Measurements from ENCODE around the gene SYCP1. TPM values are rescaled to one million over a fixed set of nuclear protein-coding genes. Genes with fewer than 3 reads are reported as not detected.
A peak's percentile ranks its signal among the peaks of the same experiment; 100 is the strongest.
"Not testable (repeated sequence)": the region's sequence is repeated elsewhere in the genome, so short reads cannot be mapped to it uniquely, and the experiment has no call there.

The SYCP1 gene, protein sequence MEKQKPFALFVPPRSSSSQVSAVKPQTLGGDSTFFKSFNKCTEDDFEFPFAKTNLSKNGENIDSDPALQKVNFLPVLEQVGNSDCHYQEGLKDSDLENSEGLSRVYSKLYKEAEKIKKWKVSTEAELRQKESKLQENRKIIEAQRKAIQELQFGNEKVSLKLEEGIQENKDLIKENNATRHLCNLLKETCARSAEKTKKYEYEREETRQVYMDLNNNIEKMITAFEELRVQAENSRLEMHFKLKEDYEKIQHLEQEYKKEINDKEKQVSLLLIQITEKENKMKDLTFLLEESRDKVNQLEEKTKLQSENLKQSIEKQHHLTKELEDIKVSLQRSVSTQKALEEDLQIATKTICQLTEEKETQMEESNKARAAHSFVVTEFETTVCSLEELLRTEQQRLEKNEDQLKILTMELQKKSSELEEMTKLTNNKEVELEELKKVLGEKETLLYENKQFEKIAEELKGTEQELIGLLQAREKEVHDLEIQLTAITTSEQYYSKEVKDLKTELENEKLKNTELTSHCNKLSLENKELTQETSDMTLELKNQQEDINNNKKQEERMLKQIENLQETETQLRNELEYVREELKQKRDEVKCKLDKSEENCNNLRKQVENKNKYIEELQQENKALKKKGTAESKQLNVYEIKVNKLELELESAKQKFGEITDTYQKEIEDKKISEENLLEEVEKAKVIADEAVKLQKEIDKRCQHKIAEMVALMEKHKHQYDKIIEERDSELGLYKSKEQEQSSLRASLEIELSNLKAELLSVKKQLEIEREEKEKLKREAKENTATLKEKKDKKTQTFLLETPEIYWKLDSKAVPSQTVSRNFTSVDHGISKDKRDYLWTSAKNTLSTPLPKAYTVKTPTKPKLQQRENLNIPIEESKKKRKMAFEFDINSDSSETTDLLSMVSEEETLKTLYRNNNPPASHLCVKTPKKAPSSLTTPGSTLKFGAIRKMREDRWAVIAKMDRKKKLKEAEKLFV
- not detected for total RNA-seq
- not detected for polyA plus RNA-seq
- long read RNA-seq, donor 1 = 0 reads
- long read RNA-seq, donor 2 = 0 reads
- long read RNA-seq, donor 3 = 0 reads
- long read RNA-seq, donor 4 = 0 reads

DNA sequence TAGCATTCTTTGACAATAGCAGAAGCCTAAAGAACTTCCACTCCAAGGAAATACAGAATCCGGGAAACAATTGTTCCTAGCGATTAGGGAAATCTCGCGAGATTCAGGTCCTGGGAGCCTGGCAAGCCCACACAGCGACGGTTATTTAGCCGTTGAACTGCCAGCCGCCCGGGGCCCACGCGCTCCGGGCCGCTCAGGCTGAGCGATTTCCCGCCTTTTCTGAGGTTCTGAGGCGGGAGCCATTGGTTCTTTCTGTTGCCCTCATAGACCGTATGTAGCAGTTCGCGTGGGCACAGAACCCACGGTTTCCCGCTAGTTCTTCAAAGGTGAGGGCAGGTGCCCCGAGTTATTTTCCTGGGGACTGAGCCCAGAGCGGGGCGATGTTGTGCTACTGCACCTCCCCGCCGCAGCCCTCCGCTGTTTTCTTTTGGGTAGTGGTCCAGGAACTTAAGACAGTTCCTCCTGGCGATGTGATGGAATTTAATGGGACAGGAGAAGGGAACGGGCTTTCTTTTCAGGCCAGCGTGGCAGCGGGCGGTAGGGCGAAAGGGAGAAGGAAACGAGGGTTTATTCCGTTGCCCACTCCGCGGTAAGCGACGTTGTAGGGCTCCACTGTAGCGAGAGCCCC is at the start of gene SYCP1:
TSS of gene SYCP1 (plus strand) at position 171 of the 628 bp plus-strand sequence. CDS start 602 bp downstream, outside the sequence.
- peak within 1 kb of the TSS; percentile 11 for H3K4me3 ChIP-seq (ENCODE audit: low read length)

DNA sequence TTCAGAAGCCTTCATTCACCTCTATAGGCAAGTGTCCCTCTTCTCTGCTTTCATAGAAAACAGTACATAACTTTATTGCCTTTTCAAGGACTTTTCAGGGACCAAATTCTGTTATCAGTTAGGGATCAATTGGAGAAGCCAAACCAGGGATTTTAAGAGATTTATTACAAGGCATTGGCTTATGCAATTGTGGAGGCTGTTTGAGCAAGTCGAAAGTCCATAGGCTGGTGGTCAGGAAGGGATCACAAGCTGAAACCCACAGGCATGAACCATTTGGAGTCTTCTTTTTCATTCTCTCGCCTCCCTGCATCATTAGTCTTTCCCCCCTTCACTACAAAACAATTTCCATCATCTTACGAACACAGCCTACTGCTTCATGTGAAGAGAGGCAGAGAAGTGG is 34.8 kb upstream of the SYCP1 start:
- WGBS = 67% methylated on average over 3 of the region's 3 CpGs
- no peak for ATAC-seq
- no peaks in the 10 kb centered on the region for H3K27me3 ChIP-seq (ENCODE audit: control insufficient read depth, insufficient read depth)

More for the DNA sequence above, at the start of gene SYCP1:
- DNase-seq (no peak), ATAC-seq (no peak)
- intact Hi-C loops (cut with DNase I) = no loop called here
- H3K27ac ChIP-seq (ENCODE audit: low read length) = no peak within 1 kb of the TSS
- H3K27me3 ChIP-seq (ENCODE audit: control insufficient read depth, insufficient read depth) = no peaks in the 10 kb centered on the region
- H3K9me3 ChIP-seq (ENCODE audit: control insufficient read depth, low read length) = no peaks in the 10 kb centered on the region
- 24% methylated on average over 40 of the region's 40 CpGs for WGBS
- H3K4me1 ChIP-seq (ENCODE audit: control insufficient read depth, insufficient read depth, low read length) = no peaks in the 10 kb centered on the region

DNA sequence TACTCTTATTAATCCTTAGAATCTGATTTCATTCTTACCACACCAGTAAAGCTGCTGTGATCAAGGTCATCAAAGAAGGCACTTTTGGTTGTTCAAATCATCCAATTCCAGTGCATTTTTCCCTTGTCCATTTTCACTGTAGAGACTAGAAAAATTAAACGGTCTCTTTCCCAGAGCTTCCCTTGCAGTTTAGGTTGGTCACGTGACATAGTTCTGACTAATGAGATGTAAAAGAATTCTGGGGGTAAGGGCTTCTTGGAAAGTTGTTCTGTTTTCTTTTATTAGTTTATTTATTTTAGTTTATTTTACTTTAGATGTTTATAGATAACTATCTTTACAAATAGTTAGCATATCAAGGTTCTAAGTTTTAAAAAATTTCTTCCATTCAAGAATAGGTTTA is 34.3 kb upstream of the SYCP1 start:
- Histone ChIP-seq H3K27ac (ENCODE audit: low read length) (no peak overlapping the region), H3K27me3 (ENCODE audit: control insufficient read depth, insufficient read depth) (no peaks in the 10 kb centered on the region), H3K4me1 (ENCODE audit: control insufficient read depth, insufficient read depth, low read length) (no peaks in the 10 kb centered on the region), H3K4me3 (ENCODE audit: low read length) (no peak overlapping the region), H3K9me3 (ENCODE audit: control insufficient read depth, low read length) (no peaks in the 10 kb centered on the region)
- WGBS = 84% methylated on average over 2 of the region's 2 CpGs
- no peak for DNase-seq
- no peak for ATAC-seq
- intact Hi-C loops (cut with DNase I) = no loop called here

More for the DNA sequence above, 34.8 kb upstream of the SYCP1 start:
- DNase-seq = no peak
- Histone ChIP-seq H3K4me1 (ENCODE audit: control insufficient read depth, insufficient read depth, low read length) (no peaks in the 10 kb centered on the region), H3K9me3 (ENCODE audit: control insufficient read depth, low read length) (no peaks in the 10 kb centered on the region), H3K27ac (ENCODE audit: low read length) (no peak overlapping the region), H3K4me3 (ENCODE audit: low read length) (no peak overlapping the region)
- intact Hi-C loops (cut with DNase I) = no loop called here

DNA sequence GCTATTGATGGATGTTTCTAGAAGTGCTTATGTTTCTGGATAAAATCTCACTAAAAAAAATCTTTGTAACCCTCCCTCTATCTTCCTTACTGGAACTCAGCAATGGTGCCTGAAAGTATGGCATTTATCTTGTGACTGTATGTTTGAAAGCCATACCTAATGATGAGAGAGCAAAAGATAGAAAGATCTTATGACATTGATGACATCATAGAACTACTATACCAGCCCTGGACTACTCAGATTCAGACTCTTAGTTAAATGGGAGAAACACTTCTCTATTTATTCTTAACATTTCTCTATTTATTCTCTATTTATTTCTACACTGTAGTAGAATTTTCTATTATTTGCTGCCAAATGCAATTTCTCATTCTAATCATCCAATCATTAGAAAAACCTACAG is 32.7 kb upstream of the SYCP1 start:
- intact Hi-C loops (cut with DNase I) = no loop called here
- H3K9me3 ChIP-seq (ENCODE audit: control insufficient read depth, low read length) = no peaks in the 10 kb centered on the region

DNA sequence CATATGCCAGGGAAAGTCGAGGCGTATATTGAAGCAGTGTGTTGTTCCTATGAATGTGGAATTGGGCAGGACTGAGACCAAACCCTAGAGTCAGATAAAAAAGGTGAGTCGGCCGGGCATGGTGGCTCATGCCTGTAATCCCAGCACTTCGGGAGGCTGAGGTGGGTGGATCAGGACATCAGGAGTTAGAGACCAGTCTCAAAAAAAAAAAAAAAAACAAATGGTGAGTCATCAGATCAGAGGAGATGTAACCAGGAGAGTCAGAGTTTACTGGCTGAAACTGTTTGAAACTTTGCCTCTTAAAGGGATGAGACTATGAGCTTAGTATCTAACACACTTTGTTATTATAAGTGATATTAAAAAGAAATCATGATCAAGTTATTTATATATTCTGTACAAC is 26.4 kb upstream of the SYCP1 start:
- ATAC-seq (no peak), DNase-seq (no peak)
- H3K9me3 ChIP-seq (ENCODE audit: control insufficient read depth, low read length) = no peaks in the 10 kb centered on the region
- intact Hi-C loops (cut with DNase I) = no loop called here
- H3K27ac ChIP-seq (ENCODE audit: low read length) = no peak overlapping the region
- no peaks in the 10 kb centered on the region for H3K27me3 ChIP-seq (ENCODE audit: control insufficient read depth, insufficient read depth)
- H3K4me1 ChIP-seq (ENCODE audit: control insufficient read depth, insufficient read depth, low read length) = no peaks in the 10 kb centered on the region
- H3K4me3 ChIP-seq (ENCODE audit: low read length) = no peak overlapping the region
- WGBS = 82% methylated on average over 5 of the region's 5 CpGs

More for the DNA sequence above, 32.7 kb upstream of the SYCP1 start:
- DNase-seq (no peak), ATAC-seq (no peak)
- H3K27ac ChIP-seq (ENCODE audit: low read length) = no peak overlapping the region
- H3K4me1 ChIP-seq (ENCODE audit: control insufficient read depth, insufficient read depth, low read length) = no peaks in the 10 kb centered on the region
- no peaks in the 10 kb centered on the region for H3K27me3 ChIP-seq (ENCODE audit: control insufficient read depth, insufficient read depth)
- H3K4me3 ChIP-seq (ENCODE audit: low read length) = no peak overlapping the region

DNA sequence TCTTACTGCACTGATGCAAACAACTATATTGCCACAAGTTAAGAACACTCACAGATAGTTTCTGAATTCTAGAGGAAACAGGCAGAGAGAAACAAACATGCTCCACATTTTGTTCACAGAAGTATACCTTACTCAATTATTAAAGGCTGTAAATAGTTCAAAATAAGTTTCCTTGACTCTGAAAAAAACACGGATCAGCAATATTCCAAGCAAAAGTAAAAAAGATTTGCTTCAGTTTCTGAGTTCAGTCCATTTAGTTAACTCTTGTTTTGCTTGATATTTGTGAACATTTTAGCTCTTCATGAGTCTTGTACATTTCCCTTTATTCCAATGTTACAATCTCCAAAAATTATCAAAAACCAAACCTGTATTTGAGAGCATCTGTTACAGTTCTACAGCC is 24.6 kb upstream of the SYCP1 start:
- intact Hi-C loops (cut with DNase I) = not testable (repeated sequence)
- WGBS = 70% methylated on average over 1 of the region's 1 CpG

DNA sequence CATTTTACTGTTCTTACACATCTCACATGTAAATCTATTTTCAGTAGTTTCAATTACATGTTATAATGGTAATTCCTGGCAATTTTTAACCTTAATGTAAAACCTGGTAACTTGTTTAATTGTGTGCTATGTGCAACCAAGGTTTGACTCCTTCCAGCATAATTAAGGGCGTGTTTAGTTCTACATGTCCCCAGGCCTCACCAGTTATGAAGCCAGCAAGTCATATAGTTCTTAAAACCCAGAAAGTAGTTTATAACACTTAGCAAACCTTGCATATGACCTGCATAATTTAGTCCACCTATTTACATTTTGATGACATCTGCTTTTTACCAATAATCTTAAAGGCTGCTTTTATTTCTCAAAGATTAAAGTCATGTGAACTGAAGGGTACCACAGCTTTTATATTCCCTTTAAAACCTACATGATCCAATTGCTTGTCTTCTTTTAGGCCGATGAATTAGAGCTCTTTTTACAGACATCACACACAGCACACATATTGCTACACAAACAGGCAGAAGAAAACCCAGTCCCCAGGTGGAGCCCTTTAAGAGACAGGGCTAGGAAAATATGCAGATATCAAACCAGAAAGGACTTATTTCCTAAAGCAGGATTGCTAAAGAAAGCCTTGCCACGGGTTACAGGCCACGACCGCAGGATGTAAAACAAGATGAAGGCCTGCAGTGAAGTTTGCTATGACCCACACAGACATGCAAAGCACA is 23.2 kb upstream of the SYCP1 start:
- no peak for ATAC-seq
- WGBS = 76% methylated on average over 5 of the region's 5 CpGs
- intact Hi-C loops (cut with DNase I) = no loop called here

More for the DNA sequence above, 24.6 kb upstream of the SYCP1 start:
- not testable (repeated sequence) for H3K27me3 ChIP-seq (ENCODE audit: control insufficient read depth, insufficient read depth); H3K9me3 ChIP-seq (ENCODE audit: control insufficient read depth, low read length); ATAC-seq; H3K4me1 ChIP-seq (ENCODE audit: control insufficient read depth, insufficient read depth, low read length); H3K4me3 ChIP-seq (ENCODE audit: low read length); DNase-seq; H3K27ac ChIP-seq (ENCODE audit: low read length)

DNA sequence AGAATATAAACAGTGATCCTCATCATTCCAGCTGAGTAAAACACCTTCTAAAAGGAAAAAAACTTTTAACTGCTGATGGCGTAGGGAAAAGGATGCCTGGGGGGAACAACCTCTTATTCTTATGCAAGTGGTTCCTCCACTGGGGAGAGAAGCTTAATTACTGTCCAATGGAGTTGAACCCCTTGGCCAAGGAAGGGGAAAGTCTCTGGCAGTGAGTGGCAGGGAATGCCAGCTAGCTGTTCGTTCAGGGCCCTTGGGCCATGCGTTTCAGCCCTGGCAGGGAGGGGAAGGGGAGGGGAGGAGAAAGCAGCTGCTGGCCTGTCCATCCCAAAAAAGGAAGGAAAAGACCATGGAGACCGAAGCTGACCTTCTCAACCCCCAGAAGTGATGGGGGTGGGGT is 22.6 kb upstream of the SYCP1 start:
- no peak for ATAC-seq
- intact Hi-C loops (cut with DNase I) = no loop called here

More for the DNA sequence above, 23.2 kb upstream of the SYCP1 start:
- Histone ChIP-seq H3K9me3 (ENCODE audit: control insufficient read depth, low read length) (no peaks in the 10 kb centered on the region), H3K4me3 (ENCODE audit: low read length) (no peak overlapping the region), H3K27me3 (ENCODE audit: control insufficient read depth, insufficient read depth) (no peaks in the 10 kb centered on the region), H3K27ac (ENCODE audit: low read length) (no peak overlapping the region), H3K4me1 (ENCODE audit: control insufficient read depth, insufficient read depth, low read length) (no peaks in the 10 kb centered on the region)
- no peak for DNase-seq

DNA sequence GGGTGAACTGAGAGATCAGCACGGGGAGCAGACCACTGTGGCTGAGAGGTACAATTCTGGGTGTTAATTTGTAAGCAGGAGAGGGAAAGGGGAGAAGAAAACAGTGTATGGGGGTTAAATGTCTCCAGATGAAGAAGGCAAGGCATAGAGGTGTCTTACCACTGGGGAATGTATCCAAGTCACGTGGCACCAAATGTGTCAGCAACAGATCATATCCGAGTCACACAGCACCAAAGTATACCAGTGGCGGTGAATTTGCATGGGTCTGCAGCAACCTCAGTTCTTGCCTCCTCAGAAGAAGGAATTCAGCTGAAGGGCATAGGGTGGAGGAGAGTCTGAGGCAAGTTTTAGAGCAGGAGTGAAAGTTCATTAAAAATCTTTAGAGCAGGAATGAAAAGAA is 21.2 kb upstream of the SYCP1 start:
- intact Hi-C loops (cut with DNase I) = no loop called here
- H3K4me1 ChIP-seq (ENCODE audit: control insufficient read depth, insufficient read depth, low read length) = no peaks in the 10 kb centered on the region
- DNase-seq (no peak), ATAC-seq (no peak)
- H3K27me3 ChIP-seq (ENCODE audit: control insufficient read depth, insufficient read depth) = no peaks in the 10 kb centered on the region
- no peak overlapping the region for H3K27ac ChIP-seq (ENCODE audit: low read length)
- H3K9me3 ChIP-seq (ENCODE audit: control insufficient read depth, low read length) = no peaks in the 10 kb centered on the region
- 79% methylated on average over 4 of the region's 4 CpGs for WGBS
- no peak overlapping the region for H3K4me3 ChIP-seq (ENCODE audit: low read length)

More for the DNA sequence above, 22.6 kb upstream of the SYCP1 start:
- DNase-seq = no peak
- WGBS = 80% methylated on average over 4 of the region's 4 CpGs
- Histone ChIP-seq H3K4me1 (ENCODE audit: control insufficient read depth, insufficient read depth, low read length) (no peaks in the 10 kb centered on the region), H3K4me3 (ENCODE audit: low read length) (no peak overlapping the region), H3K9me3 (ENCODE audit: control insufficient read depth, low read length) (no peaks in the 10 kb centered on the region), H3K27ac (ENCODE audit: low read length) (no peak overlapping the region), H3K27me3 (ENCODE audit: control insufficient read depth, insufficient read depth) (no peaks in the 10 kb centered on the region)

DNA sequence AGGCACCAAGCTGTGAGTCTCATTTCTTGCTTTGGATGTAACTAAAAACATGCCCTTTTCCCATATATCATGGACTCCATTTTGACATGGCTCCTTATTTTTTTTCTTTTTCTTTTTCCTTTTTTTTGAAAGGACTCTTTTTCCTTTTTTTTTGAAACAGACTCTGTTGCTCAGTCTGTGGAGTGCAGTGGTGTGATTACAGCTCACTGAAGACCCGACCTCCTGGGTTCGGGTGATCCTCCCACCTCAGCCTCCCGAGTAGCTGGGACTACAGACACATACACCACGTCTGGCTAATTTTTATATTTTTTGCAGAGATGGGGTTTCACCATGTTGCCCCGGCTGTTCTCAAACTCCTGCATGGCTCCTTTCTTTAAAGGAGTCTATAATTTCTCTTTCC is 10.4 kb upstream of the SYCP1 start:
- Histone ChIP-seq H3K4me3 (ENCODE audit: low read length) (no peak overlapping the region), H3K9me3 (ENCODE audit: control insufficient read depth, low read length) (no peaks in the 10 kb centered on the region), H3K27ac (ENCODE audit: low read length) (no peak overlapping the region), H3K4me1 (ENCODE audit: control insufficient read depth, insufficient read depth, low read length) (no peaks in the 10 kb centered on the region), H3K27me3 (ENCODE audit: control insufficient read depth, insufficient read depth) (peaks cover 2% of the 10 kb centered on the region)
- intact Hi-C loops (cut with DNase I) = no loop called here
- DNase-seq (no peak), ATAC-seq (no peak)
- 78% methylated on average over 5 of the region's 5 CpGs for WGBS

Data from right cardiac atrium (tissue), 5 donors.